K562 (cell line): ENCODE measurements around the gene HAUS2. TPM values are rescaled to one million over a fixed set of nuclear protein-coding genes. Genes with fewer than 3 reads are reported as not detected.

ENCODE experiments used
- CXXC5 ChIP-seq: fragments of 250-450 bp; sonication (Bioruptor Pico); IDR thresholded peaks from 2 replicates; pipeline ENCODE4 v1.8.0; 2022; ENCODE audit warnings: inconsistent platforms, mild to moderate bottlenecking, moderate library complexity
- FOXJ3 ChIP-seq: sonication (generic); formaldehyde crosslinking; IDR thresholded peaks from 2 replicates; pipeline ENCODE4 v1.4.0; 2020; ENCODE audit warnings: mild to moderate bottlenecking, missing genetic modification reagents
- FOXK2 ChIP-seq, 2 experiments: fragments of 450-650 bp; IDR thresholded peaks in 1 of 2; conservative IDR thresholded peaks in 1 of 2; 2 replicates each; pipeline ENCODE4 v1.6.1; 2016; ENCODE audit warnings: low read depth in 2 of 2, mild to moderate bottlenecking in 1 of 2
- KHSRP ChIP-seq: fragments of 450-650 bp; IDR thresholded peaks from 2 replicates; pipeline ENCODE4 v1.6.1; 2017
- LEF1 ChIP-seq: fragments of 450-650 bp; IDR thresholded peaks from 2 replicates; pipeline ENCODE4 v1.6.1; 2016; ENCODE audit warnings: mild to moderate bottlenecking
- MAFF ChIP-seq: IDR thresholded peaks from 2 replicates; pipeline ENCODE4 v1.6.1; 2012; ENCODE audit warnings: low read length, improper control_type of control experiment
- NCOR1 ChIP-seq: fragments of 450-650 bp; IDR thresholded peaks from 2 replicates; pipeline ENCODE4 v1.6.1; 2016; ENCODE audit warnings: mild to moderate bottlenecking, moderate library complexity
- NFE2 ChIP-seq: IDR thresholded peaks from 2 replicates; pipeline ENCODE4 v1.6.1; 2014; ENCODE audit warnings: antibody characterized with exemption, low read depth
- NR2C1 ChIP-seq, 2 experiments: fragments of 450-650 bp; IDR thresholded peaks; 2 replicates each; pipeline ENCODE4 v1.6.1; 2017; ENCODE audit warnings: mild to moderate bottlenecking in 2 of 2, antibody characterized with exemption in 1 of 2, inconsistent platforms in 1 of 2, missing compliant biosample characterization in 1 of 2, missing genetic modification characterization in 1 of 2
- XRCC4 ChIP-seq: IDR thresholded peaks from one replicate; pipeline ENCODE4 v1.6.1; 2011; ENCODE audit not compliant: insufficient read depth, insufficient read length; ENCODE audit errors: extremely low read depth
- ZNF282 ChIP-seq: sonication (generic); formaldehyde crosslinking; IDR thresholded peaks from 2 replicates; pipeline ENCODE4 v1.8.1; 2023; ENCODE audit warnings: missing genetic modification reagents
- ZNF431 ChIP-seq: sonication (generic); formaldehyde crosslinking; IDR thresholded peaks from 2 replicates; pipeline ENCODE4 v1.8.0; 2022; ENCODE audit warnings: mild to moderate bottlenecking, missing genetic modification reagents
- polyA plus RNA-seq, 8 experiments: library from polyadenylated mRNA; depleted of rRNA in 4 of 8; stranded (reverse) in 5 of 8; unstranded in 3 of 8; fragments of >200 nt; fragmentation: Nextera tagmentation in 2 of 8; fragmentation: Illumina TruSeq in 1 of 8; extraction: Ambion mirVana in 2 of 8; extraction: Trizol in 1 of 8; gene quantifications; 2 replicates each; pipeline versions ENCODE4 v1.2.1 to v1.2.3, GENCODE V29; 2011 to 2014; ENCODE audit warnings: inconsistent platforms in 1 of 8, missing spikeins in 1 of 8
- total RNA-seq, 7 experiments: library from RNA; depleted of rRNA in 6 of 7; stranded (reverse); fragments of >200 nt in 6 of 7; fragmentation: Illumina TruSeq in 2 of 7; extraction: Trizol in 2 of 7; gene quantifications; 2 replicates each; pipeline versions ENCODE4 v1.2.1 to v1.2.3, GENCODE V29; 2011 to 2021; ENCODE audit warnings: low replicate concordance in 1 of 7
- TF ChIP-seq, protein P1 (sequence below), 2 experiments: fragments of 450-650 bp; IDR thresholded peaks; 2 replicates each; pipeline ENCODE4 v1.6.1; 2016; ENCODE audit warnings: mild to moderate bottlenecking in 2 of 2, borderline replicate concordance in 1 of 2, low read depth in 1 of 2, moderate library complexity in 1 of 2
- TF ChIP-seq, protein P2 (sequence below): fragments of 250-450 bp; sonication (Bioruptor Pico); IDR thresholded peaks from 2 replicates; pipeline ENCODE4 v1.5.0; 2021; ENCODE audit warnings: mild to moderate bottlenecking, moderate library complexity
- TF ChIP-seq, protein P3 (sequence below): IDR thresholded peaks from 3 replicates; pipeline ENCODE4 v1.6.1; 2011; ENCODE audit warnings: borderline replicate concordance, mild to moderate bottlenecking; ENCODE audit not compliant: insufficient read length, insufficient read depth

The HAUS2 gene
- total and polyA plus RNA-seq, 9 of the 15 experiments (the other 6 are each of a cell fraction or from before 2014, with no cell fraction given): 30.6 to 64.9 (median 54.1) TPM

DNA sequence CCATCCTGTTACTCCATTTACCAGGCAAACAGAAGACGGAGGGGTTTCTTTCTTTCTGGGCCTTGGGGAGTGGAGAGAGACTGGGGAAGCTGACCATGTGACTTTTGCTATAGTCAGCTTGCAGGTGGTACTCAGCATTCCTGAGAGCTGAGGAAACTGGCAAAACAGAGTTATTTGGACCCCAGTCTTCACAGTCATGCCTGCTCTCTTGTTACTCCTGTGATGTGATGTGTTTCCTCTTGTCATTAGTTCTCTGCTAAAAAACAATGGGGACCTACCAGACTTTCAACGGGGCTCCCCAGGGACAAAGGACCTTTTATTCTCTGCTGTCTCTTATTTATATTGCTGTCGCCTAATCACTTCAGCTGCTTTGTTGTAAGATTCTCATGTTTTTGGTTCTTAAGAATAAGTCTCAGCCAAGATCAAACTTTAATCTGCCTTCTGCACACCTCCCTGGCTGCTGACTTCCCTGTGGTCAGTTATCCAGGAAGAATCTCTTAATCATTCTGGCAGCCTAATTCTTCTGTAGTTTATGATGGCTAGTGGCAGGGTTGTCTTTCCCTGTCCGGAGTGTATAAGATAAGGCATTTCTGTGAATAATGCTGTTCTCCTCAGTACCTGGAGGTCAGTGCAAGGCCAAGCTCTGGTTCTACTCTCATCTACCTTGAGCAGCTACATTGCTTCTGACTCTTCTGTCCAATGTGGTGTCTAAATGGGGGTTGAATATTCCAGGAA, 35.6 kb downstream of the HAUS2 start (continued):
- TF ChIP-seq, protein P1, sequence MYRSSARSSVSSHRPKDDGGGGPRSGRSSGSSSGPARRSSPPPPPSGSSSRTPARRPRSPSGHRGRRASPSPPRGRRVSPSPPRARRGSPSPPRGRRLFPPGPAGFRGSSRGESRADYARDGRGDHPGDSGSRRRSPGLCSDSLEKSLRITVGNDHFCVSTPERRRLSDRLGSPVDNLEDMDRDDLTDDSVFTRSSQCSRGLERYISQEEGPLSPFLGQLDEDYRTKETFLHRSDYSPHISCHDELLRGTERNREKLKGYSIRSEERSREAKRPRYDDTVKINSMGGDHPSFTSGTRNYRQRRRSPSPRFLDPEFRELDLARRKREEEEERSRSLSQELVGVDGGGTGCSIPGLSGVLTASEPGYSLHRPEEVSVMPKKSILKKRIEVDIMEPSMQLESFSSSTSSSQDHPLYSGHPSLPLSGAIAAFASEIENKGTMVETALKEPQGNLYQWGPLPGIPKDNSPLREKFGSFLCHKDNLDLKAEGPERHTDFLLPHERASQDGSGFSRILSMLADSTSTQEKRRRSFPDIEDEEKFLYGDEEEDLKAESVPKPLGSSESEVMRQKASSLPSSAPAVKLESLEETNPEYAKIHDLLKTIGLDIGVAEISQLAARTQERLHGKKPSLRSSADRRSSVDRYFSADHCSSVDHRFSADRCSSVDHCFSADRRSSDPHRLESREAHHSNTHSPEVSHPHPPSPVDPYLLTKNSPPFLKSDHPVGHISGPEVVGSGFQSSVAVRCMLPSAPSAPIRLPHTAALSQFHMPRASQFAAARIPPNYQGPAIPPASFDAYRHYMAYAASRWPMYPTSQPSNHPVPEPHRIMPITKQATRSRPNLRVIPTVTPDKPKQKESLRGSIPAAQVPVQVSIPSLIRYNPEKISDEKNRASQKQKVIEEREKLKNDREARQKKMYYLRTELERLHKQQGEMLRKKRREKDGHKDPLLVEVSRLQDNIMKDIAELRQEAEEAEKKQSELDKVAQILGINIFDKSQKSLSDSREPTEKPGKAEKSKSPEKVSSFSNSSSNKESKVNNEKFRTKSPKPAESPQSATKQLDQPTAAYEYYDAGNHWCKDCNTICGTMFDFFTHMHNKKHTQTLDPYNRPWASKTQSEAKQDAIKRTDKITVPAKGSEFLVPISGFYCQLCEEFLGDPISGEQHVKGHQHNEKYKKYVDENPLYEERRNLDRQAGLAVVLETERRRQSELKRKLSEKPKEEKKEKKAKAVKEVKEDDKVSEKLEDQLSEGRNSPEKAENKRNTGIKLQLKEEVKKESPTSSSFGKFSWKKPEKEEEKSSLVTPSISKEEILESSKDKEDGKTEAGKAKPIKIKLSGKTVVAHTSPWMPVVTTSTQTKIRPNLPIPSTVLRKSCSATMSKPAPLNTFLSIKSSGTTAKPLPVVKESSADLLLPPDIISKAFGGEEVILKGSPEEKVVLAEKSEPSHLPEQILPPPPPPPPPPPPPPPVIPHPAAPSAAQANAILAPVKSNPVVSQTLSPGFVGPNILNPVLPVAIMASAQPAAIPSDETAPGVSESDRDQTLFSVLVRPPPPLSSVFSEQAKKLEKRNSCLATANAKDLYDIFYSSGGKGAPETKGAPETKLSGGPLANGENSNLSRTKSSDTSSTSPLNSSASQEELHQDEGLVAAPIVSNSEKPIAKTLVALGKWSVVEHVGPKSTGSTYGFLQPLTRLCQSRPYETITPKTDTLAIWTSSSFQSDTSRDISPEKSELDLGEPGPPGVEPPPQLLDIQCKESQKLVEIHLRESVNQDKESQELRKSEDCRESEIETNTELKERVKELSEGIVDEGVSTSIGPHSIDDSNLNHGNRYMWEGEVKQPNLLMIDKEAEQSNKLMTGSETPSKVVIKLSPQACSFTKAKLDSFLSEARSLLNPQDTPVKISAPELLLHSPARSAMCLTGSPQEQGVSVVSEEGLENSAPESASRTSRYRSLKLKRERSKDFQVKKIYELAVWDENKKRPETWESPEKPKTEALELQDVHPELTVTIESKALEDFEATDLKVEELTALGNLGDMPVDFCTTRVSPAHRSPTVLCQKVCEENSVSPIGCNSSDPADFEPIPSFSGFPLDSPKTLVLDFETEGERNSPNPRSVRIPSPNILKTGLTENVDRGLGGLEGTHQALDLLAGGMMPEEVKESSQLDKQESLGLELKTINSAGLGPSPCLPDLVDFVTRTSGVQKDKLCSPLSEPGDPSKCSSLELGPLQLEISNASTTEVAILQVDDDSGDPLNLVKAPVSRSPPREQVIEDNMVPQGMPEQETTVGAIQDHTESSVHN (IDR thresholded peaks at IDR 0.05; ENCODE audit: borderline replicate concordance in 1 of 2, low read depth in 1 of 2): no peak
- TF ChIP-seq NFE2 (peak; percentile 63), KHSRP (no peak), XRCC4 (no peak), FOXJ3 (CRISPR knock-in tag) (no peak), MAFF (no peak), ZNF282 (CRISPR knock-in tag) (no peak), LEF1 (peak; percentile 64), NR2C1 (IDR thresholded peaks at IDR 0.05) (no peak), NR2C1 (tag; IDR thresholded peaks at IDR 0.05) (no peak; the same call in 1 of the 2 replicates), ZNF431 (CRISPR knock-in tag) (no peak), FOXK2 (conservative IDR thresholded peaks at IDR 0.05 in 1 of 2, IDR thresholded peaks at IDR 0.05 in 1 of 2; ENCODE audit: low read depth in 2 of 2) (no peak), CXXC5 (CRISPR knock-in tag) (peak; percentile 42; the same call in 1 of the 2 replicates), NCOR1 (peak; percentile 92)
- TF ChIP-seq, protein P2, sequence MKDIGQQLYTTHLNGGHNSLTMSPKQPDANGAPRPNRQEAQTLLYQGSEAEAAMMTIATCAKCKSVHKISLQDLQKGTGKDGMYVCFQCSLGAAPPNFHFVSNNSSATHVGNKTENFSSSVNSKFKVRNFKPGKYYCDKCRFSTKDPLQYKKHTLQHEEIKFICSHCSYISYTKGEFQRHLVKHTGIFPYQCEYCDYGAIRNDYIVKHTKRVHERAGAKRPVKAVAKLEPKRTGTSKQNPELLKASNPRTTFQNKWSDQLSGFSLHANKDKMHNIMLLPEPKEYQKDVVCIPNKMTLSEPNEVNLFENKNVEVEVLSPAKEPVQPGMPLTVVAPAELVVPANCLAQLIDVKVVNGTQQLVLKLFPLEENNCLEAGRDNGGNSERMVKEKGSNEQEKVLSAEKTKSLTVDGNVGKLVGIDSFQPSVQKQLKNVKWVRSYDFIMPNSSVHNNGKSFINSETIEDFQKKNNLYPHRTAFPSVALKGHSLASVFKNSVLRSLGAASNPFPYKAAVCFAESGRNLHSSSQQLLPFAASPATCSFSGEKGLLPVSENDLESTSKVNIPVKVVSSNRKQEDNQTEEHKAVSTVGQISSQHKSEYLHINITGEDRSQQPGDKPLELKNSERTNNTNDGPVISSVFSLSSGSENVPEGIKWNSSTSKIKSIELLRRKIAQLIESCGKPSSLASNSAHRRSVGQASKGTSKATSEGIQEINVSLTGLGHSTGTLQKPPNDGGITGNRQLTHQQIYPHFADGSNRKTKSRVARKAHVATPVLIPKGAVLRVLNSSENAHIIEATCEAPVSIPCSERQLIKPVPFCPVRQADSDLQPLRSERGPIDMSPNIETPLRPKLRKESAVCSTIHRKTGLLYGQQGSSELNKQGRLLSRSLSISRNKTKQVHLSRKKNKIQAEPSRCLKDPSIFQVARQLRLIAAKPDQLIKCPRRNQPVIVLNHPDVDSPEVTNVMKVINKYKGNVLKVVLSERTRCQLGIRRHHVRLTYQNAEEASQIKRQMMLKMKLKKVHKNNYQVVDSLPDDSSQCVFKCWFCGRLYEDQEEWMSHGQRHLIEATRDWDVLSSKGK (CRISPR knock-in tag): no peak
- TF ChIP-seq, protein P3, sequence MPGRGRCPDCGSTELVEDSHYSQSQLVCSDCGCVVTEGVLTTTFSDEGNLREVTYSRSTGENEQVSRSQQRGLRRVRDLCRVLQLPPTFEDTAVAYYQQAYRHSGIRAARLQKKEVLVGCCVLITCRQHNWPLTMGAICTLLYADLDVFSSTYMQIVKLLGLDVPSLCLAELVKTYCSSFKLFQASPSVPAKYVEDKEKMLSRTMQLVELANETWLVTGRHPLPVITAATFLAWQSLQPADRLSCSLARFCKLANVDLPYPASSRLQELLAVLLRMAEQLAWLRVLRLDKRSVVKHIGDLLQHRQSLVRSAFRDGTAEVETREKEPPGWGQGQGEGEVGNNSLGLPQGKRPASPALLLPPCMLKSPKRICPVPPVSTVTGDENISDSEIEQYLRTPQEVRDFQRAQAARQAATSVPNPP: no peak
